GM18517 (cell line): ENCODE measurements around the gene FBXO17.
"Not testable (repeated sequence)": the region's sequence is repeated elsewhere in the genome, so short reads cannot be mapped to it uniquely, and the experiment has no call there.

ENCODE experiments used
- ATAC-seq: cut with Tn5 transposase; IDR thresholded peaks from one replicate; pipeline ENCODE4 v1.9.1; 2021; ENCODE audit warnings: mild to moderate bottlenecking, moderate library complexity; ENCODE audit not compliant: unreplicated experiment

Gene FBXO17

GRCh38 chr19:38975214-38975860 lies at the start of gene FBXO17:
Gene FBXO17, minus strand, starts transcription at chr19:38975742. Its CDS starts 25,423 bp downstream, at chr19:38950319.
- no peak for ATAC-seq

GRCh38 chr19:39024875-39025641 lies 49.5 kb upstream of the FBXO17 start:
- ATAC-seq, result no peak

GRCh38 chr19:39021063-39021462 lies 45.5 kb upstream of the FBXO17 start:
- no peak for ATAC-seq

- ATAC-seq, result no peak
These were observed 42.1 kb upstream of the FBXO17 start for GRCh38 chr19:39017646-39018045.

- no peak for ATAC-seq
These were observed 41.5 kb upstream of the FBXO17 start for GRCh38 chr19:39017026-39017425.

- ATAC-seq, result no peak
These were observed 38.5 kb upstream of the FBXO17 start for GRCh38 chr19:39014037-39014436.

- no peak for ATAC-seq
These were observed 33.5 kb upstream of the FBXO17 start for GRCh38 chr19:39009001-39009400.

GRCh38 chr19:39008137-39008536 lies 32.6 kb upstream of the FBXO17 start:
- no peak for ATAC-seq

GRCh38 chr19:39007096-39007495 lies 31.6 kb upstream of the FBXO17 start:
- no peak for ATAC-seq

GRCh38 chr19:39004403-39004802 lies 28.9 kb upstream of the FBXO17 start:
- no peak for ATAC-seq

GRCh38 chr19:39003796-39004195 lies 28.3 kb upstream of the FBXO17 start:
- no peak for ATAC-seq

- no peak for ATAC-seq
These were observed 27.6 kb upstream of the FBXO17 start for GRCh38 chr19:39003188-39003587.

- no peak for ATAC-seq
These were observed 25.5 kb upstream of the FBXO17 start for GRCh38 chr19:39001041-39001440.

GRCh38 chr19:38997576-38997975 lies 22.0 kb upstream of the FBXO17 start:
- ATAC-seq, result not testable (repeated sequence)

- no peak for ATAC-seq
These were observed 17.7 kb upstream of the FBXO17 start for GRCh38 chr19:38993271-38993670.

- ATAC-seq, result no peak
These were observed 15.6 kb upstream of the FBXO17 start for GRCh38 chr19:38990949-38991697.

GRCh38 chr19:38989614-38990013 lies 14.1 kb upstream of the FBXO17 start:
- not testable (repeated sequence) for ATAC-seq

GRCh38 chr19:38989066-38989605 lies 13.6 kb upstream of the FBXO17 start:
- no peak for ATAC-seq

- not testable (repeated sequence) for ATAC-seq
These were observed 13.1 kb upstream of the FBXO17 start for GRCh38 chr19:38988627-38989026.

- ATAC-seq, result not testable (repeated sequence)
These were observed 12.2 kb upstream of the FBXO17 start for GRCh38 chr19:38987745-38988144.

GRCh38 chr19:38985262-38985661 lies 9.7 kb upstream of the FBXO17 start:
- ATAC-seq, result no peak
